HL-60 (cell line): ENCODE measurements around the gene SCUBE1.

Source experiments
- DNase-seq, 2 experiments: peaks; one replicate each; pipeline ENCODE4 v3.0.0-alpha.2; 2010 to 2020; ENCODE audit warnings: low read depth in 1 of 2, low spot score in 1 of 2
- H3K27ac ChIP-seq: fragments of 250-450 bp; sonication (Bioruptor Pico); replicated peaks from 2 replicates; pipeline ENCODE4 v1.5.1; 2020; ENCODE audit warnings: mild to moderate bottlenecking, moderate library complexity
- H3K27me3 ChIP-seq: fragments of 250-450 bp; sonication (Bioruptor Pico); 2 replicates; pipeline ENCODE4 v1.5.1; 2021; ENCODE audit warnings: mild to moderate bottlenecking, moderate library complexity; ENCODE audit not compliant: insufficient read depth, poor library complexity, severe bottlenecking
- H3K4me3 ChIP-seq: replicated peaks from 2 replicates; pipeline ENCODE4 v1.5.1; 2011; ENCODE audit warnings: mild to moderate bottlenecking, control low read depth, low read length; ENCODE audit not compliant: insufficient read depth
- GABPA ChIP-seq: IDR thresholded peaks from 2 replicates; pipeline ENCODE4 v1.6.1; 2012; ENCODE audit warnings: low read depth
- POLR2AphosphoS5 ChIP-seq: IDR thresholded peaks from 2 replicates; pipeline ENCODE4 v1.6.1; 2012; ENCODE audit warnings: low read depth
- SPI1 ChIP-seq: IDR thresholded peaks from 2 replicates; pipeline ENCODE4 v1.6.1; 2012; ENCODE audit warnings: low read depth, mild to moderate bottlenecking, borderline replicate concordance
- TF ChIP-seq, protein P1 (sequence below): IDR thresholded peaks from one replicate; pipeline ENCODE4 v1.5.1; 2011; ENCODE audit warnings: low read length, control low read depth, inconsistent platforms; ENCODE audit not compliant: insufficient read depth
- TF ChIP-seq, protein P2 (sequence below): IDR thresholded peaks from 2 replicates; pipeline ENCODE4 v1.6.1; 2012; ENCODE audit warnings: low read depth; ENCODE audit not compliant: insufficient replicate concordance

Gene SCUBE1

GRCh38 chr22:43186272-43187170 lies 156.7 kb downstream of the SCUBE1 start, which contains the start of gene TTLL12:
TSS of gene TTLL12 (minus strand) at chr22:43187134. CDS start at chr22:43187069, 65 bp downstream.
- Histone ChIP-seq H3K4me3 (peak within 1 kb of the TSS; percentile 77), H3K27ac (peak within 1 kb of the TSS; percentile 88), H3K27me3 (no peaks in the 10 kb centered on the region)
- TF ChIP-seq POLR2AphosphoS5 = no peak
- TF ChIP-seq, protein P1, sequence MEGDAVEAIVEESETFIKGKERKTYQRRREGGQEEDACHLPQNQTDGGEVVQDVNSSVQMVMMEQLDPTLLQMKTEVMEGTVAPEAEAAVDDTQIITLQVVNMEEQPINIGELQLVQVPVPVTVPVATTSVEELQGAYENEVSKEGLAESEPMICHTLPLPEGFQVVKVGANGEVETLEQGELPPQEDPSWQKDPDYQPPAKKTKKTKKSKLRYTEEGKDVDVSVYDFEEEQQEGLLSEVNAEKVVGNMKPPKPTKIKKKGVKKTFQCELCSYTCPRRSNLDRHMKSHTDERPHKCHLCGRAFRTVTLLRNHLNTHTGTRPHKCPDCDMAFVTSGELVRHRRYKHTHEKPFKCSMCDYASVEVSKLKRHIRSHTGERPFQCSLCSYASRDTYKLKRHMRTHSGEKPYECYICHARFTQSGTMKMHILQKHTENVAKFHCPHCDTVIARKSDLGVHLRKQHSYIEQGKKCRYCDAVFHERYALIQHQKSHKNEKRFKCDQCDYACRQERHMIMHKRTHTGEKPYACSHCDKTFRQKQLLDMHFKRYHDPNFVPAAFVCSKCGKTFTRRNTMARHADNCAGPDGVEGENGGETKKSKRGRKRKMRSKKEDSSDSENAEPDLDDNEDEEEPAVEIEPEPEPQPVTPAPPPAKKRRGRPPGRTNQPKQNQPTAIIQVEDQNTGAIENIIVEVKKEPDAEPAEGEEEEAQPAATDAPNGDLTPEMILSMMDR = no peak
- no peak for TF ChIP-seq GABPA
- TF ChIP-seq, protein P2, sequence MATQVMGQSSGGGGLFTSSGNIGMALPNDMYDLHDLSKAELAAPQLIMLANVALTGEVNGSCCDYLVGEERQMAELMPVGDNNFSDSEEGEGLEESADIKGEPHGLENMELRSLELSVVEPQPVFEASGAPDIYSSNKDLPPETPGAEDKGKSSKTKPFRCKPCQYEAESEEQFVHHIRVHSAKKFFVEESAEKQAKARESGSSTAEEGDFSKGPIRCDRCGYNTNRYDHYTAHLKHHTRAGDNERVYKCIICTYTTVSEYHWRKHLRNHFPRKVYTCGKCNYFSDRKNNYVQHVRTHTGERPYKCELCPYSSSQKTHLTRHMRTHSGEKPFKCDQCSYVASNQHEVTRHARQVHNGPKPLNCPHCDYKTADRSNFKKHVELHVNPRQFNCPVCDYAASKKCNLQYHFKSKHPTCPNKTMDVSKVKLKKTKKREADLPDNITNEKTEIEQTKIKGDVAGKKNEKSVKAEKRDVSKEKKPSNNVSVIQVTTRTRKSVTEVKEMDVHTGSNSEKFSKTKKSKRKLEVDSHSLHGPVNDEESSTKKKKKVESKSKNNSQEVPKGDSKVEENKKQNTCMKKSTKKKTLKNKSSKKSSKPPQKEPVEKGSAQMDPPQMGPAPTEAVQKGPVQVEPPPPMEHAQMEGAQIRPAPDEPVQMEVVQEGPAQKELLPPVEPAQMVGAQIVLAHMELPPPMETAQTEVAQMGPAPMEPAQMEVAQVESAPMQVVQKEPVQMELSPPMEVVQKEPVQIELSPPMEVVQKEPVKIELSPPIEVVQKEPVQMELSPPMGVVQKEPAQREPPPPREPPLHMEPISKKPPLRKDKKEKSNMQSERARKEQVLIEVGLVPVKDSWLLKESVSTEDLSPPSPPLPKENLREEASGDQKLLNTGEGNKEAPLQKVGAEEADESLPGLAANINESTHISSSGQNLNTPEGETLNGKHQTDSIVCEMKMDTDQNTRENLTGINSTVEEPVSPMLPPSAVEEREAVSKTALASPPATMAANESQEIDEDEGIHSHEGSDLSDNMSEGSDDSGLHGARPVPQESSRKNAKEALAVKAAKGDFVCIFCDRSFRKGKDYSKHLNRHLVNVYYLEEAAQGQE = no peak
- no peak for TF ChIP-seq SPI1
- DNase-seq = peak; percentile 18 to 59

- peak in 1 of 2 experiments; percentile 12 for DNase-seq
- no peak for TF ChIP-seq SPI1
- TF ChIP-seq, protein P1 = no peak
- TF ChIP-seq POLR2AphosphoS5 = no peak
- TF ChIP-seq, protein P2 = no peak
- no peak for TF ChIP-seq GABPA
- Histone ChIP-seq H3K4me3 (peak overlapping the region; percentile 77), H3K27ac (peak overlapping the region; percentile 74), H3K27me3 (no peaks in the 10 kb centered on the region)
Observed at GRCh38 chr22:43185860-43186261, 157.3 kb downstream of the SCUBE1 start.

- Histone ChIP-seq H3K27me3 (no peaks in the 10 kb centered on the region), H3K4me3 (no peak overlapping the region), H3K27ac (peak overlapping the region; percentile 0; the same call in 1 of the 2 replicates)
- TF ChIP-seq POLR2AphosphoS5 (no peak; the same call in 1 of the 2 replicates), GABPA (no peak), SPI1 (no peak)
- TF ChIP-seq, protein P1 = no peak
- TF ChIP-seq, protein P2 = no peak
- DNase-seq = peak; percentile 32 to 60
Observed at GRCh38 chr22:43183496-43184277, 159.5 kb downstream of the SCUBE1 start.
